Measurements from ENCODE around the gene LRRC17. TPM values are rescaled to one million over a fixed set of nuclear protein-coding genes. Genes with fewer than 3 reads are reported as not detected.

The LRRC17 gene
- total and polyA plus RNA-seq, 2 experiments from 2014 or later: 0.18 to 1.5 TPM

DNA sequence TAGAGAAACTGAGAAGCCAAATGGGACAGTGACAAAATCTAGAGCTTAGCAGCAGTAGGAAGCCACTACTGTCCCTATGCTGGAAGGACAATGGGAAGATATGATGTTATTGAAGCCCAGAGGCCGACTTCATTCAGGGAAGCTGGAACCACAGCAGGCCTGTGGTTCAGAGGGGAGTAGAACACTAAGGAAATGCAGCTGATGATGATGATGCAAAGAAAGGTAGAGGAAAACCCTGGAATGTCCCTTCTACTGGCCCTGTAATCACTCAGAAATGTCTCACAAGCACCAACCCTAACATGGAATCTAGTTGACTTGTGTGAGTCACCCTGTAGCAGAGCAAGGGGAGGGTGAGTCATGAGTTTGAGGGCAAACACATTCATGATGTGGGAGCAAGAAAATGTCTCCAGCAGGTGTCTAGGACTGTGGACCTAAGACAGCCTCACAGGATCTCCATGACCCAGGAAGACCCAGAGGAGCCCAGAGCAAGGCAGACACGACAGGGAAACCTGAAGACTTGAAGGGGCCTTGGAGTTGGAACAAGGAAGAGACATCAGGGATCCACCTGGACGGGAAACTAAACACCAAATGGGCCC is 37.0 kb upstream of the LRRC17 start:
- Histone ChIP-seq H3K79me2 (ENCODE audit: insufficient read depth) (no peaks in the 10 kb centered on the region), H3K9ac (no peak overlapping the region), H3K4me2 (ENCODE audit: unreplicated experiment) (peak overlapping the region; percentile 60), H3F3A (ENCODE audit: insufficient read depth) (peaks cover 41% of the 10 kb centered on the region), H3K36me3 (ENCODE audit: low read depth) (no peaks in the 10 kb centered on the region), H3K4me1 (ENCODE audit: insufficient read depth) (peaks cover 48% of the 10 kb centered on the region), H3K27me3 (replicated peaks; ENCODE audit: insufficient read depth) (no peaks in the 10 kb centered on the region), H3K9me2 (ENCODE audit: insufficient read depth) (no peaks in the 10 kb centered on the region), H4K20me1 (ENCODE audit: insufficient read depth) (no peaks in the 10 kb centered on the region), H2AFZ (no peak overlapping the region), H3K4me3 (no peak overlapping the region), H3K27ac (peak overlapping the region; percentile 90), H3K9me3 (ENCODE audit: low read depth) (no peaks in the 10 kb centered on the region)
- TF ChIP-seq EZH2phosphoT487 (IDR thresholded peaks at IDR 0.05; ENCODE audit: insufficient read depth, low read depth): no peak
- TF ChIP-seq EZH2 (IDR thresholded peaks at IDR 0.05; ENCODE audit: insufficient read depth, poor library complexity, severe bottlenecking): no peak
- in situ Hi-C loops (cut with MboI): no loop called here
- 33 to 34% methylated on average over 3 of the region's 3 CpGs for WGBS, 2 experiments (ENCODE audit: low coverage in 1 of 2, low lambda C conversion rate in 2 of 2, missing lambda C conversion rate in 2 of 2)
- DNase-seq: peak; percentile 99

DNA sequence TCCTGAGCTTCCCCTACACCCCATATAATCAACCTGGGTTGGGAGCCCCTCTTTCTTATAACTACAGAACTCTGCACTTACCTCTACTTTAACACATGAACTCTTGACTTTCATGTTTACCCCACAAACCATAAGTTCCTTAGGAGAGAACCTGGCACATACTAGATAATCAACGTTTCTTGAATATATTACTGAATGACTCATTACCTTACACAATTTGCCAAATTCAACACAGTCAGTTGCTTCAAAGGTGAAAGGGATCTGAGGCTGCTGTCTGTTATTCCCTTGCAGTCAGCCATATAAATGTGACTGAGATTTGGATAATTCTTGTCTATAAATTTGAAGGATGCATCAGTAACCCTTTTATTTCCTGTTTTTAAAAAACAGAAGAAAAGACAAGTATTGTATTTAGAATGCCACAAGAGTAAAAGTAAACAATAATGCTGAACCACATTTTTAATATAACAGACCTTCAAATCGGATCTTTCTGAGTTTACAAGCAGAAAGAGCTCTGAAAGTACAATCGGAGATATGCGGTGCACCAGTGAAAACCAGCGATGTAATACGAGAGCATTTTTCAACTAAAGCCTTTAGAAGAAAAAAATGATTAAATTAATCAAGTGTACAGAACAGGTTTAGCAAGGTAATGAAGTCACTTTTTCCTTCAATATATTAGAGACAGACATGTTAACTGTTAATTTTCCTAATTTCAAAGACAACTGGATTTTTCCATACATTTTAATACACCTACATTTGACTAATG is 29.5 kb upstream of the LRRC17 start:
- Histone ChIP-seq H3K4me2 (ENCODE audit: unreplicated experiment) (no peak overlapping the region), H3K27ac (no peak overlapping the region), H3K4me3 (no peak overlapping the region), H3K9me3 (ENCODE audit: low read depth) (no peaks in the 10 kb centered on the region), H3K4me1 (ENCODE audit: insufficient read depth) (peaks cover 6% of the 10 kb centered on the region), H3K27me3 (replicated peaks; ENCODE audit: insufficient read depth) (no peaks in the 10 kb centered on the region), H3F3A (ENCODE audit: insufficient read depth) (no peaks in the 10 kb centered on the region), H3K9me2 (ENCODE audit: insufficient read depth) (no peaks in the 10 kb centered on the region), H2AFZ (no peak overlapping the region), H3K9ac (no peak overlapping the region), H3K36me3 (ENCODE audit: low read depth) (no peaks in the 10 kb centered on the region), H4K20me1 (ENCODE audit: insufficient read depth) (no peaks in the 10 kb centered on the region), H3K79me2 (ENCODE audit: insufficient read depth) (no peaks in the 10 kb centered on the region)
- TF ChIP-seq EZH2 (IDR thresholded peaks at IDR 0.05; ENCODE audit: insufficient read depth, poor library complexity, severe bottlenecking): no peak
- no peak for TF ChIP-seq EZH2phosphoT487 (IDR thresholded peaks at IDR 0.05; ENCODE audit: insufficient read depth, low read depth)
- WGBS, 2 experiments (ENCODE audit: low coverage in 1 of 2, low lambda C conversion rate in 2 of 2, missing lambda C conversion rate in 2 of 2): 65 to 69% methylated on average over 6 of the region's 6 CpGs
- peak; percentile 61 for DNase-seq
- in situ Hi-C loops (cut with MboI): no loop called here

DNA sequence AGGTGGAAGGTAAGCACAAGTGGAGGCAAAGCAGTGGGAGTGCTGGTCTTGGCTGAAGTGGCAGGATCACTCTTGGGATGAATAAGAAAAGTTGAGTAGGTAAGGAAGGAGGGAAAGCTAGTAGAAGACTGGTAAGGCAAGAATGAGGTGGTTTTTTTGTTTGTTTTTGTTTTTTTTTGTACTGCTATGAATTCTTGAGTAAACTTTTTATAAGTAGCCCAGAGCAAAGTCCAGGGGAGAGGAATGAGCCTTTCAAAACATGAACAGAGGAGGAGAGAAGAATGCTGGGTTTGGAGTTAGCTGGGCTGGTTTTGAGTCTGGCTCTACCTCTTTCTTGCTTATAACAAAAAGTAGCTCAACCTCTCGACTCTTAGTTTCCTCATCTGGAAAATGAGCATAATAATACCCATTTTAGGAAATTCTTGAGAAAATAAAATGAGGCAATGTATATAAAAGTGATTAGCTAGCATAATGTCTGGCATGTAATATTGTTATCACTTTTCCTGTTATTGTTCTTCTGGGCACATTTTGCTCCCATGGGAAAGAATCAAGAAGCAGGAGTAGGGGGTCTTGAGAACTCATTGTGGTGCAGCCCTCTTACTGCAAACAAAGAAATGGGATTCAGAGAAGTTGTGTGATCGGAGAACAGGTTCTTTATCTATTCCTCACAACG is 24.1 kb upstream of the LRRC17 start:
- Histone ChIP-seq H3K27me3 (replicated peaks; ENCODE audit: insufficient read depth) (no peaks in the 10 kb centered on the region), H3K4me1 (ENCODE audit: insufficient read depth) (peaks cover 27% of the 10 kb centered on the region), H3K9me2 (ENCODE audit: insufficient read depth) (no peaks in the 10 kb centered on the region), H3K79me2 (ENCODE audit: insufficient read depth) (no peaks in the 10 kb centered on the region), H3K36me3 (ENCODE audit: low read depth) (no peaks in the 10 kb centered on the region), H3K27ac (no peak overlapping the region), H3F3A (ENCODE audit: insufficient read depth) (peaks cover 34% of the 10 kb centered on the region), H3K9ac (no peak overlapping the region), H3K4me2 (ENCODE audit: unreplicated experiment) (no peak overlapping the region), H3K9me3 (ENCODE audit: low read depth) (no peaks in the 10 kb centered on the region), H4K20me1 (ENCODE audit: insufficient read depth) (no peaks in the 10 kb centered on the region), H3K4me3 (no peak overlapping the region), H2AFZ (no peak overlapping the region)
- no peak for DNase-seq
- 87 to 100% methylated on average over 3 of the region's 3 CpGs for WGBS, 2 experiments (ENCODE audit: low coverage in 1 of 2, low lambda C conversion rate in 2 of 2, missing lambda C conversion rate in 2 of 2)
- in situ Hi-C loops (cut with MboI): no loop called here
- TF ChIP-seq EZH2 (IDR thresholded peaks at IDR 0.05; ENCODE audit: insufficient read depth, poor library complexity, severe bottlenecking) (no peak), EZH2phosphoT487 (IDR thresholded peaks at IDR 0.05; ENCODE audit: insufficient read depth, low read depth) (no peak)

DNA sequence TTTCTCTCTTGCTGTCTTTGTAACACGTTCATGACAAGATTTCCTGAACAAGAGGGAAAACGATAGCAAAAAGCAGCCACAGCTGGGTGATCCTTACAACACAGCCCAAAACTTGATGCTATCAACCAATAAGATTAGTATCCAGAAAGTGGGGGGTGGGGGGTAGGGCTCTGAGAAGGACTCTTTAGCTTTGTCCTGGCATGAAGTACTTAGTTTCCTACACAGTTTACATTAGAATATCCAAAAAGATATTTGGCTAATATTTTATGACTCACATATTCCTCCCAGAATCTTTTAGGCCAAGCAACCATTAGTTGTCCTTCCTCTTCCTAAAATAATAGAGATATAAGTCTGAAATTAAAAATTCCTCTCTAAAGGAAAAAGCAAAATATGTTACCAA is 22.9 kb upstream of the LRRC17 start:
- no peak overlapping the region for H2AFZ ChIP-seq
- no peak overlapping the region for H3K4me3 ChIP-seq
- WGBS, 2 experiments (ENCODE audit: low coverage in 1 of 2, low lambda C conversion rate in 2 of 2, missing lambda C conversion rate in 2 of 2): 92 to 97% methylated on average over 2 of the region's 2 CpGs
- H4K20me1 ChIP-seq (ENCODE audit: insufficient read depth): no peaks in the 10 kb centered on the region
- no peak overlapping the region for H3K27ac ChIP-seq
- H3K9ac ChIP-seq: no peak overlapping the region
- peaks cover 35% of the 10 kb centered on the region for H3K4me1 ChIP-seq (ENCODE audit: insufficient read depth)
- H3K9me2 ChIP-seq (ENCODE audit: insufficient read depth): no peaks in the 10 kb centered on the region
- no peak overlapping the region for H3K4me2 ChIP-seq (ENCODE audit: unreplicated experiment)
- no peak for TF ChIP-seq EZH2phosphoT487 (IDR thresholded peaks at IDR 0.05; ENCODE audit: insufficient read depth, low read depth)
- no peak for TF ChIP-seq EZH2 (IDR thresholded peaks at IDR 0.05; ENCODE audit: insufficient read depth, poor library complexity, severe bottlenecking)
- H3K9me3 ChIP-seq (ENCODE audit: low read depth): no peaks in the 10 kb centered on the region
- H3F3A ChIP-seq (ENCODE audit: insufficient read depth): peaks cover 42% of the 10 kb centered on the region
- DNase-seq: no peak
- H3K79me2 ChIP-seq (ENCODE audit: insufficient read depth): no peaks in the 10 kb centered on the region
- no peaks in the 10 kb centered on the region for H3K27me3 ChIP-seq (replicated peaks; ENCODE audit: insufficient read depth)
- in situ Hi-C loops (cut with MboI): no loop called here
- H3K36me3 ChIP-seq (ENCODE audit: low read depth): no peaks in the 10 kb centered on the region

Measured in GM23248 (cell line).